Measurements from ENCODE around the gene AVPR2. TPM values are rescaled to one million over a fixed set of nuclear protein-coding genes. Genes with fewer than 3 reads are reported as not detected.

The AVPR2 gene
- total RNA-seq, 4 donors from 2014 or later, result 1.1 to 2.8 (median 2.6) TPM; not detected in 1

GRCh38 chrX:153901753-153902140 lies 2.7 kb upstream of the AVPR2 start:
- Histone ChIP-seq H3K4me1 (no peaks in the 10 kb centered on the region), H3K27ac (no peak overlapping the region), H3K36me3 (no peaks in the 10 kb centered on the region), H3K4me3 (replicated peaks in 1 of 3) (no peak overlapping the region), H3K27me3 (no peaks in the 10 kb centered on the region), H3K9me3 (no peaks in the 10 kb centered on the region)
- no peak for DNase-seq
- intact Hi-C loops (cut with DNase I), result no loop called here
- 31 to 34% methylated on average over 7 of the region's 8 CpGs for WGBS, 2 donors
- TF ChIP-seq CTCF (IDR thresholded peaks at IDR 0.05) (no peak), POLR2A (IDR thresholded peaks at IDR 0.05) (no peak)

- Histone ChIP-seq H3K27ac (no peak overlapping the region), H3K4me3 (replicated peaks in 1 of 3) (no peak overlapping the region), H3K4me1 (no peaks in the 10 kb centered on the region), H3K27me3 (no peaks in the 10 kb centered on the region), H3K9me3 (no peaks in the 10 kb centered on the region), H3K36me3 (no peaks in the 10 kb centered on the region)
- WGBS, 2 donors, result 74 to 80% methylated on average over 1 to 4 of the region's 10 CpGs
- DNase-seq, result no peak
- TF ChIP-seq POLR2A (IDR thresholded peaks at IDR 0.05) (no peak), CTCF (IDR thresholded peaks at IDR 0.05) (no peak)
- intact Hi-C loops (cut with DNase I), result no loop called here
Observed at GRCh38 chrX:153902385-153902784, 2.1 kb upstream of the AVPR2 start.

GRCh38 chrX:153903238-153903980 lies 1.1 kb upstream of the AVPR2 start:
- no peak overlapping the region for H3K4me3 ChIP-seq (replicated peaks in 1 of 3)
- H3K9me3 ChIP-seq, result no peaks in the 10 kb centered on the region
- no peaks in the 10 kb centered on the region for H3K4me1 ChIP-seq
- H3K36me3 ChIP-seq, result no peaks in the 10 kb centered on the region
- intact Hi-C loops (cut with DNase I), result no loop called here
- H3K27ac ChIP-seq, result no peak overlapping the region
- no peak for DNase-seq
- TF ChIP-seq POLR2A (IDR thresholded peaks at IDR 0.05) (no peak), CTCF (IDR thresholded peaks at IDR 0.05) (no peak)
- 66 to 83% methylated on average over 9 to 11 of the region's 18 CpGs for WGBS, 2 donors
- H3K27me3 ChIP-seq, result no peaks in the 10 kb centered on the region

GRCh38 chrX:153905481-153906095 lies 1.1 kb downstream of the AVPR2 start:
- no peak overlapping the region for H3K27ac ChIP-seq
- no peak overlapping the region for H3K4me3 ChIP-seq (replicated peaks in 1 of 3)
- intact Hi-C loops (cut with DNase I), result no loop called here

More at GRCh38 chrX:153905481-153906095, 1.1 kb downstream of the AVPR2 start:
- H3K36me3 ChIP-seq, result no peaks in the 10 kb centered on the region
- H3K9me3 ChIP-seq, result no peaks in the 10 kb centered on the region
- 87 to 89% methylated on average over 9 to 13 of the region's 32 CpGs for WGBS, 2 donors
- H3K27me3 ChIP-seq, result no peaks in the 10 kb centered on the region
- H3K4me1 ChIP-seq, result no peaks in the 10 kb centered on the region
- TF ChIP-seq POLR2A (IDR thresholded peaks at IDR 0.05), result no peak
- no peak for TF ChIP-seq CTCF (IDR thresholded peaks at IDR 0.05)
- no peak for DNase-seq
